GM19395 (cell line): ENCODE data around the gene MAP7.
"Not testable (repeated sequence)": the region's sequence is repeated elsewhere in the genome, so short reads cannot be mapped to it uniquely, and the experiment has no call there.

ENCODE experiments used
- ATAC-seq: cut with Tn5 transposase; IDR thresholded peaks from one replicate; pipeline ENCODE4 v1.9.1; 2021; ENCODE audit warnings: mild to moderate bottlenecking, moderate library complexity; ENCODE audit not compliant: unreplicated experiment

Gene MAP7

GRCh38 chr6:136508725-136509392, 41.4 kb downstream of the MAP7 start:
- ATAC-seq: no peak

- ATAC-seq: no peak
Measured at GRCh38 chr6:136506124-136506799, 44.0 kb downstream of the MAP7 start.

GRCh38 chr6:136503303-136504029, 46.8 kb downstream of the MAP7 start:
- ATAC-seq: no peak

- ATAC-seq: no peak
Measured at GRCh38 chr6:136502786-136503185, 47.4 kb downstream of the MAP7 start.

GRCh38 chr6:136501514-136501913, 48.7 kb downstream of the MAP7 start:
- ATAC-seq: no peak

GRCh38 chr6:136501096-136501495, 49.1 kb downstream of the MAP7 start:
- no peak for ATAC-seq

- no peak for ATAC-seq
Measured at GRCh38 chr6:136500414-136500813, 49.8 kb downstream of the MAP7 start.

GRCh38 chr6:136499370-136499769, 50.9 kb downstream of the MAP7 start:
- ATAC-seq: no peak

GRCh38 chr6:136496449-136496848, 53.8 kb downstream of the MAP7 start:
- not testable (repeated sequence) for ATAC-seq

GRCh38 chr6:136494710-136495109, 55.5 kb downstream of the MAP7 start:
- ATAC-seq: no peak

- ATAC-seq: no peak
Measured at GRCh38 chr6:136494059-136494458, 56.2 kb downstream of the MAP7 start.

- no peak for ATAC-seq
Measured at GRCh38 chr6:136492409-136492808, 57.8 kb downstream of the MAP7 start.

GRCh38 chr6:136491754-136492153, 58.5 kb downstream of the MAP7 start:
- no peak for ATAC-seq

GRCh38 chr6:136491251-136491650, 59.0 kb downstream of the MAP7 start:
- no peak for ATAC-seq

GRCh38 chr6:136489689-136490033, 60.6 kb downstream of the MAP7 start:
- not testable (repeated sequence) for ATAC-seq

- no peak for ATAC-seq
Measured at GRCh38 chr6:136487759-136488425, 62.3 kb downstream of the MAP7 start.

GRCh38 chr6:136486357-136486756, 63.9 kb downstream of the MAP7 start:
- no peak for ATAC-seq

- no peak for ATAC-seq
Measured at GRCh38 chr6:136483906-136484305, 66.3 kb downstream of the MAP7 start.

- not testable (repeated sequence) for ATAC-seq
Measured at GRCh38 chr6:136483005-136483404, 67.2 kb downstream of the MAP7 start.

GRCh38 chr6:136477548-136477947, 72.7 kb downstream of the MAP7 start:
- ATAC-seq: no peak

- no peak for ATAC-seq
Measured at GRCh38 chr6:136475686-136476085, 74.5 kb downstream of the MAP7 start.

- no peak for ATAC-seq
Measured at GRCh38 chr6:136474241-136474640, 76.0 kb downstream of the MAP7 start.
